A673 (cell line): ENCODE measurements around the gene PRKCH.

ENCODE experiments used
- EZH2 ChIP-seq: fragments of 200-600 bp; sonication (generic); IDR thresholded peaks from 2 replicates; pipeline ENCODE4 v1.6.1; 2017; ENCODE audit warnings: borderline replicate concordance, low read depth, mild to moderate bottlenecking, mixed read lengths, antibody characterized with exemption, low read length; ENCODE audit not compliant: poor library complexity, severe bottlenecking
- TF ChIP-seq, protein P1 (sequence below): fragments of 300-800, 200-600 bp; sonication (generic); conservative IDR thresholded peaks from 2 replicates; pipeline ENCODE4 v1.5.1; 2017; ENCODE audit warnings: low read depth, mild to moderate bottlenecking, antibody characterized with exemption, low read length, moderate library complexity, mixed read lengths

DNA sequence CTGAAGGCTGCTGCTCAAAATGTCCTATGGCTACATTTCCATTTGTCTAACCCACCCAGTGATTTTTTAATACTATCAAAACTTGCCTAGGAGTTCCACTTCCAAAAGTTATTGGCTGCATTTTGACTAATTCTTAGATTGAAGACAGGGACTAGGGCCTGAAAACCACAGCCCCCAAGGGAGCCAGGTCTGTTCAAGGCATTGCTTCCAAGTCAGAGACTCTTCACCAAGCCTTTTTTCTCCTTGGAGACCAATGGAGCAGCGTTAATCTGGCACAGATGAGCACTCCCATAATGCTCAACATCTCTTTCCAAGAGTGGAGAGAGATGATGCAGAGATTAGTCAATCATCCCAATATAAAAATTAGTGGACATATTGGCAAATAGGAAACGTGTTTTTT, 261.4 kb downstream of the PRKCH start:
- TF ChIP-seq, protein P1, sequence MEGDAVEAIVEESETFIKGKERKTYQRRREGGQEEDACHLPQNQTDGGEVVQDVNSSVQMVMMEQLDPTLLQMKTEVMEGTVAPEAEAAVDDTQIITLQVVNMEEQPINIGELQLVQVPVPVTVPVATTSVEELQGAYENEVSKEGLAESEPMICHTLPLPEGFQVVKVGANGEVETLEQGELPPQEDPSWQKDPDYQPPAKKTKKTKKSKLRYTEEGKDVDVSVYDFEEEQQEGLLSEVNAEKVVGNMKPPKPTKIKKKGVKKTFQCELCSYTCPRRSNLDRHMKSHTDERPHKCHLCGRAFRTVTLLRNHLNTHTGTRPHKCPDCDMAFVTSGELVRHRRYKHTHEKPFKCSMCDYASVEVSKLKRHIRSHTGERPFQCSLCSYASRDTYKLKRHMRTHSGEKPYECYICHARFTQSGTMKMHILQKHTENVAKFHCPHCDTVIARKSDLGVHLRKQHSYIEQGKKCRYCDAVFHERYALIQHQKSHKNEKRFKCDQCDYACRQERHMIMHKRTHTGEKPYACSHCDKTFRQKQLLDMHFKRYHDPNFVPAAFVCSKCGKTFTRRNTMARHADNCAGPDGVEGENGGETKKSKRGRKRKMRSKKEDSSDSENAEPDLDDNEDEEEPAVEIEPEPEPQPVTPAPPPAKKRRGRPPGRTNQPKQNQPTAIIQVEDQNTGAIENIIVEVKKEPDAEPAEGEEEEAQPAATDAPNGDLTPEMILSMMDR: no peak
- TF ChIP-seq EZH2: no peak
